GM12878 (cell line): ENCODE results near the gene ABCA13.

ENCODE experiments used
- BHLHE40 ChIP-seq, 2 experiments: fragments of 450-650 bp in 1 of 2; IDR thresholded peaks; 2 replicates each; pipeline ENCODE4 v1.6.1; 2011 to 2017; ENCODE audit warnings: low read depth in 2 of 2, borderline replicate concordance in 1 of 2, improper control_type of control experiment in 1 of 2, low read length in 1 of 2, mild to moderate bottlenecking in 1 of 2
- CREB1 ChIP-seq: IDR thresholded peaks from 2 replicates; pipeline ENCODE4 v1.6.1; 2012; ENCODE audit warnings: low read depth, mild to moderate bottlenecking, inconsistent platforms
- EP300 ChIP-seq, 2 experiments: fragments of 150-350 bp in 1 of 2; IDR thresholded peaks; 2 replicates each; pipeline ENCODE4 v1.6.1; 2011 to 2012; ENCODE audit warnings: low read depth in 2 of 2, low read length in 2 of 2, borderline replicate concordance in 1 of 2, improper control_type of control experiment in 1 of 2, inconsistent platforms in 1 of 2; ENCODE audit not compliant: control insufficient read depth in 1 of 2
- EZH2 ChIP-seq: IDR thresholded peaks from 2 replicates; pipeline ENCODE4 v1.6.1; 2012; ENCODE audit warnings: low read depth, mild to moderate bottlenecking, control low read depth, inconsistent platforms, low read length, borderline replicate concordance; ENCODE audit not compliant: control insufficient read depth
- MEF2A ChIP-seq: IDR thresholded peaks from 2 replicates; pipeline ENCODE4 v1.6.1; 2011; ENCODE audit warnings: low read depth, mild to moderate bottlenecking, low read length, moderate library complexity; ENCODE audit not compliant: insufficient read depth
- RAD21 ChIP-seq: IDR thresholded peaks from 2 replicates; pipeline ENCODE4 v1.6.1; 2011; ENCODE audit warnings: mild to moderate bottlenecking, low read depth, low read length, moderate library complexity; ENCODE audit not compliant: insufficient read depth
- SIN3A ChIP-seq: IDR thresholded peaks from 2 replicates; pipeline ENCODE4 v1.6.1; 2012; ENCODE audit warnings: low read depth, low read length, improper control_type of control experiment
- TAF1 ChIP-seq: IDR thresholded peaks from 2 replicates; pipeline ENCODE4 v1.6.1; 2011; ENCODE audit warnings: mild to moderate bottlenecking, low read depth, low read length, borderline replicate concordance
- ZSCAN29 ChIP-seq: fragments of 450-650 bp; IDR thresholded peaks from 2 replicates; pipeline ENCODE4 v1.6.1; 2017; ENCODE audit warnings: mild to moderate bottlenecking, moderate library complexity
- TF ChIP-seq, protein P1 (sequence below), 3 experiments: IDR thresholded peaks in 2 of 3; conservative IDR thresholded peaks in 1 of 3; 2 replicates each; pipeline ENCODE4 v1.5.1; 2011; ENCODE audit warnings: low read depth in 3 of 3, low read length in 3 of 3, mild to moderate bottlenecking in 3 of 3, control low read depth in 2 of 3, moderate library complexity in 2 of 3, inconsistent platforms in 1 of 3, mixed read lengths in 1 of 3; ENCODE audit not compliant: control insufficient read depth in 2 of 3, insufficient read depth in 1 of 3; ENCODE audit errors: extremely low read depth in 1 of 3
- TF ChIP-seq, protein P2 (sequence below): IDR thresholded peaks from 2 replicates; pipeline ENCODE4 v1.6.1; 2012; ENCODE audit warnings: low read depth, low read length, improper control_type of control experiment

DNA sequence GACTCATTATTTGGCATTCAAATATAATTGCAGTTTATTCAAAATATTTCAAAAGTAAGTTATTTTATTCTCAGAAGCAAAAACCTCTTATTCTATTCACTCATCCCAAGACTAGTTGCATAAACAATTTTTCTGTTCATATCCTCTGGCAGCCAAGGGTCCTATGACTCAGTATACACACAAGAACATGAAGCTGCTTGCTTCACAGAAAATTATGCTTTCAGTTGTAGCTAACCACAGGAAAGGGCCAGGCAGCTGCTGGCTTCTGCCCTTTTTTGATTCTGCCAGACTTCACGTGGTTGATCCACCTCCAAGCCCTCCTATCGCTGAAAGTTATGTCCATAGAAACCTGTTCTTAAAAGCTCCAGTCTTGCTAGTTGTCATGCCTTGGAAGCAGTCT is 108.8 kb downstream of the ABCA13 start:
- TF ChIP-seq CREB1 (no peak), TAF1 (no peak), RAD21 (no peak), EZH2 (no peak), SIN3A (no peak), BHLHE40 (IDR thresholded peaks at IDR 0.05; ENCODE audit: borderline replicate concordance in 1 of 2, low read depth in 2 of 2, low read length in 1 of 2) (no peak), EP300 (IDR thresholded peaks at IDR 0.05; ENCODE audit: borderline replicate concordance in 1 of 2, control insufficient read depth in 1 of 2, low read depth in 2 of 2, low read length in 2 of 2) (no peak), ZSCAN29 (no peak), MEF2A (no peak)
- TF ChIP-seq, protein P1, sequence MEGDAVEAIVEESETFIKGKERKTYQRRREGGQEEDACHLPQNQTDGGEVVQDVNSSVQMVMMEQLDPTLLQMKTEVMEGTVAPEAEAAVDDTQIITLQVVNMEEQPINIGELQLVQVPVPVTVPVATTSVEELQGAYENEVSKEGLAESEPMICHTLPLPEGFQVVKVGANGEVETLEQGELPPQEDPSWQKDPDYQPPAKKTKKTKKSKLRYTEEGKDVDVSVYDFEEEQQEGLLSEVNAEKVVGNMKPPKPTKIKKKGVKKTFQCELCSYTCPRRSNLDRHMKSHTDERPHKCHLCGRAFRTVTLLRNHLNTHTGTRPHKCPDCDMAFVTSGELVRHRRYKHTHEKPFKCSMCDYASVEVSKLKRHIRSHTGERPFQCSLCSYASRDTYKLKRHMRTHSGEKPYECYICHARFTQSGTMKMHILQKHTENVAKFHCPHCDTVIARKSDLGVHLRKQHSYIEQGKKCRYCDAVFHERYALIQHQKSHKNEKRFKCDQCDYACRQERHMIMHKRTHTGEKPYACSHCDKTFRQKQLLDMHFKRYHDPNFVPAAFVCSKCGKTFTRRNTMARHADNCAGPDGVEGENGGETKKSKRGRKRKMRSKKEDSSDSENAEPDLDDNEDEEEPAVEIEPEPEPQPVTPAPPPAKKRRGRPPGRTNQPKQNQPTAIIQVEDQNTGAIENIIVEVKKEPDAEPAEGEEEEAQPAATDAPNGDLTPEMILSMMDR (IDR thresholded peaks at IDR 0.05 in 2 of 3, conservative IDR thresholded peaks at IDR 0.05 in 1 of 3; ENCODE audit: control insufficient read depth in 2 of 3, extremely low read depth in 1 of 3, insufficient read depth in 1 of 3, low read depth in 3 of 3, low read length in 3 of 3) = no peak
- TF ChIP-seq, protein P2, sequence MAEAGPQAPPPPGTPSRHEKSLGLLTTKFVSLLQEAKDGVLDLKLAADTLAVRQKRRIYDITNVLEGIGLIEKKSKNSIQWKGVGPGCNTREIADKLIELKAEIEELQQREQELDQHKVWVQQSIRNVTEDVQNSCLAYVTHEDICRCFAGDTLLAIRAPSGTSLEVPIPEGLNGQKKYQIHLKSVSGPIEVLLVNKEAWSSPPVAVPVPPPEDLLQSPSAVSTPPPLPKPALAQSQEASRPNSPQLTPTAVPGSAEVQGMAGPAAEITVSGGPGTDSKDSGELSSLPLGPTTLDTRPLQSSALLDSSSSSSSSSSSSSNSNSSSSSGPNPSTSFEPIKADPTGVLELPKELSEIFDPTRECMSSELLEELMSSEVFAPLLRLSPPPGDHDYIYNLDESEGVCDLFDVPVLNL = no peak
